ENCODE data around the gene NEK11. TPM values are rescaled to one million over a fixed set of nuclear protein-coding genes. Genes with fewer than 3 reads are reported as not detected.
A peak's percentile ranks its signal among the peaks of the same experiment; 100 is the strongest.

Gene NEK11
- total RNA-seq, 1 experiment from 2014 or later: 1.8 TPM

DNA sequence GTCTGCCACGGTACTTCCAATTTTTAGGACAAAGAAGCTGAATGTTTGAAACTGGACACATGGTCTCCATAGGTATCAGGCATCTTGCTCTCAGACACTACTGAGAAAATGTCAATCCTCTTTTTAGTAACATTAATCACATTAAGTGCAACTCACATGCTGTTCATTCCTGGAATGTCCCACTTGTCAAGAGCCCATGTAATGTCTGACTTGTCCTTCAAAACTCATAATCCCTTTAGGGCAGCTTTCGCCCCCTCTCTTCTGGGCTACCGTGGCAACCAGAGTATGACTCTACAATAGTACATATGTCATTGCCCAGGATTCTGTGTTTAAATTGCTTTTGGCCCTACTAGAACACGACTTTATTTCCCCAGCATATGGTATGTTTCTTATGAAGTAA lies 367.2 kb downstream of the NEK11 start:
- DNase-seq (ENCODE audit: low read depth, low spot score): no peak
- in situ Hi-C loops (cut with HindIII; ENCODE audit: low pct_unique_long_range_greater_than_20kb, low sequenced_read_pairs): no loop called here

- in situ Hi-C loops (cut with HindIII; ENCODE audit: low pct_unique_long_range_greater_than_20kb, low sequenced_read_pairs): no loop called here
- DNase-seq (ENCODE audit: low read depth, low spot score): no peak
Measured at GRCh38 chr3:131394400-131394799, 367.7 kb downstream of the NEK11 start.

DNA sequence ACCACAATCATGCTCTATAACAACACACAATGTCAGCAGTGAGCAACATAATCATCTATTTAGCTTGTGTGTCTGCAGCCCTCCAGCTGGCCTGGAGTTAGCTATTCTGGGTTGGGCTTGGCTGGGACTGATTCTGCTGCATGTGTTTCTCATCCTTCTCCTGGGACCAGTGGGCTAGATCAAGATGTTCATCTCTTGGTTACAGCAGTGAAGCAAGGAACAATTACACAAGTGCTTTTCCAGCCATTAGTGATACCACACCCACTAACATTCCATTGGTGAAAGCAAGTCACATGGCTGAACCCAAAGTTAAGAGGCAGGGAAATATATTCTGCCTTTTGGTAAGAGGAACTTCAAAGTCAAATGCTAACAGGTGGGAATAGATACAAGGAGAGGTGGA lies 369.5 kb downstream of the NEK11 start:
- in situ Hi-C loops (cut with HindIII; ENCODE audit: low pct_unique_long_range_greater_than_20kb, low sequenced_read_pairs): no loop called here
- no peak for DNase-seq (ENCODE audit: low read depth, low spot score)

GRCh38 chr3:131397889-131398288 lies 371.2 kb downstream of the NEK11 start:
- DNase-seq (ENCODE audit: low read depth, low spot score): peak; percentile 17
- in situ Hi-C loops (cut with HindIII; ENCODE audit: low pct_unique_long_range_greater_than_20kb, low sequenced_read_pairs): no loop called here

Small RNA genes lying within 50 kb of the gene (small RNA-seq; reads per million reads assigned to genes)
- 0 reads per million in 2 experiments for gene RNU6-726P

Other genes with a start within 250 kb of the NEK11 start
- 34.7 and 37.5 TPM in 2 replicates for gene ATP2C1, start 132.8 kb upstream of the NEK11 start, total RNA-seq (2014; rRNA removed; shearing (Covaris generic))
- gene ASTE1, start 52 bp upstream of the NEK11 start, total RNA-seq (2014; rRNA removed; shearing (Covaris generic)): 4.7 and 8.2 TPM in 2 replicates

Measured in SK-MEL-5 (cell line).